ENCODE results near the gene ENGASE. TPM values are rescaled to one million over a fixed set of nuclear protein-coding genes. Genes with fewer than 3 reads are reported as not detected.

Gene ENGASE
- total RNA-seq, 1 experiment from 2014 or later: 13.9 TPM

GRCh38 chr17:79083191-79083971 lies 8.8 kb downstream of the ENGASE start:
- Histone ChIP-seq H3K27ac (no peak overlapping the region), H3K27me3 (replicated peaks) (no peaks in the 10 kb centered on the region), H3K36me3 (peaks cover 84% of the 10 kb centered on the region), H3K4me1 (replicated peaks) (no peaks in the 10 kb centered on the region), H3K4me3 (no peak overlapping the region), H3K9me3 (replicated peaks) (no peaks in the 10 kb centered on the region)
- no peak for DNase-seq (ENCODE audit: low read depth in 1 of 2, low spot score in 2 of 2)

DNA sequence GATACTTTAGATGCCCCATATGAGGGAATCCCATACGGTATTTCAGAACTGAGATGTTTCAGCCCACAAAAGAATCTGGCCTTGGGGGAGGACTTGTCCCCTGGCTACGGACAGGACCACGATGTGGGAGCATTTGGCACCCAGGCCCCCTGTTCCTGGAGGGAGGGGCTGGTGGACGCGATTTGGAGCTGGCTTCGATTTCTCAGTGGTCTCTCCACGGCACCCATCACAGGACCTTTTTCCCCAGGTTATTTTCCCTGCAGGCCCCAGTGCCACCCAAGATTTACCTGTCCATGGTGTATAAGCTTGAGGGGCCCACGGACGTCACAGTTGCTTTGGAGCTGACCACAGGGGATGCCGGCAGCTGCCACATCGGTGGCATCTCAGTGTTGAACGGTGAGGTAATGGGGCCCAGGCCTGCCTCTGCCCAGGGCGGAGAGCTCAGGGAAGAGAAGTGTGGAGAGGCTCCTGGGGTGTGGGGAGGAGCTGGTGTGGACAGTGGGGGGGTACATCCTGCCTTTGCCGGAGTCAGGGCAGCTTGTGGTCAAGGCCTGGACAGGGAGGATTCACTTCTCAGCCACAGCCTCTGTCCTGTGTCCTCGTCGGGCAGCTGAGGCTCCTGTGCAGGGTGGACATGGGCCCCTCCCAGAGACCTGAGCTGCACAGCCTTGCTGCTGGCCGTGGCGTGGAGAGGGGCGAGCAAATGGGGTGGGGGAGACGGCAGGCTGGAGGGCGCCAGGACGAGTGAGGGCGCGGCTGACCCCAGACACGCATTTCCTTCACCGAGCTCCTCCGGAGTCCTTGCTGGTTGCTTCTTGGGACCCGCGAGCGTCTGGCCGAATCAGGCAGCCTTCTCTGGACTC lies 9.9 kb downstream of the ENGASE start:
- no peaks in the 10 kb centered on the region for H3K27me3 ChIP-seq (replicated peaks)
- no peak for DNase-seq (ENCODE audit: low read depth in 1 of 2, low spot score in 2 of 2)
- H3K4me3 ChIP-seq: no peak overlapping the region
- H3K36me3 ChIP-seq: peaks cover 72% of the 10 kb centered on the region
- H3K4me1 ChIP-seq (replicated peaks): no peaks in the 10 kb centered on the region
- H3K27ac ChIP-seq: no peak overlapping the region
- no peaks in the 10 kb centered on the region for H3K9me3 ChIP-seq (replicated peaks)

DNA sequence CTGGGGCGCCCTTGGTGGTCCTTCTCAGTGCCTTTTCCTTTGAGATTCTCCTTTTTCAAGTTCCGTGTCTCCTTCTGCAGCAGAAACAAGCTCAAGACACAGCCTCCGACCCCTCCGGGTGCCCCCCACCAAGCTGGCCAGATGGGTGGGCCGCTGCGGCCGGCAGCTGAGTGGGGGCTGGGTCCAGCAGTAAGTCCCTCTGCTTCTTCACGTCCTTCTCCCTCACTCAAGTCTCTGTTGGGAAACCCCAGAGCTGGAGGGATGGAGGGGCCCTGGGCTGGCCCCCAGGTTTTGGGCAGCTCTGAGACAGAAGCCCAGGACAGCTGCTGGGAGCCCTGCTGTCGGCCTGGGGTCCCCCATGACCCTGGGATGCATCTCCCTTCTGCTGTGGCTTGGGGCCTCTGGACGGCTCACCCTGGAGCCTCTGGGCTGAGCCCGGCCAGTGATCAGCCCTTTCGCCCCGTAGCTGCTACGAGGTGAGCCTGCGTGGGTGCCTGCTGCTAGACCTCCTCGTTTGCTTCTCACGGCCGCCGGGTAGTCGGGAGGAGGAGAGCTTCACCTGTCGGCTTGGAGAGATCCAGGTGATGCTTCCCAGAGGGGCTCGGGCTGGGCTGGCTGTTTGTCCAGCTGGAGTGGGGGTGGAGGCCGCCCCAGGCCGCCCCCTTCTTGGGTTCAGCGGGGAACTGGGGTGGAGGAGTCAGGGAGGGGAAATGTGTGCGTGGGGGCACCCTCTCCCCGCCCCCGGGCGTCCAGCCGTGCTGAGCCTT lies 10.7 kb downstream of the ENGASE start:
- Histone ChIP-seq H3K27ac (no peak overlapping the region), H3K4me1 (replicated peaks) (no peaks in the 10 kb centered on the region), H3K36me3 (peaks cover 64% of the 10 kb centered on the region), H3K9me3 (replicated peaks) (no peaks in the 10 kb centered on the region), H3K4me3 (no peak overlapping the region), H3K27me3 (replicated peaks) (no peaks in the 10 kb centered on the region; the same call in 1 of the 2 replicates)
- DNase-seq (ENCODE audit: low read depth in 1 of 2, low spot score in 2 of 2): no peak

GRCh38 chr17:79085921-79086551 lies 11.4 kb downstream of the ENGASE start:
- Histone ChIP-seq H3K4me3 (no peak overlapping the region), H3K27me3 (replicated peaks) (peaks cover 3% of the 10 kb centered on the region), H3K36me3 (peaks cover 59% of the 10 kb centered on the region), H3K27ac (no peak overlapping the region), H3K9me3 (replicated peaks) (no peaks in the 10 kb centered on the region), H3K4me1 (replicated peaks) (no peaks in the 10 kb centered on the region)
- DNase-seq (ENCODE audit: low read depth in 1 of 2, low spot score in 2 of 2): no peak

GRCh38 chr17:79086609-79087427 lies 12.2 kb downstream of the ENGASE start:
- Histone ChIP-seq H3K36me3 (peaks cover 53% of the 10 kb centered on the region), H3K27me3 (replicated peaks) (peaks cover 7% of the 10 kb centered on the region), H3K4me1 (replicated peaks) (no peaks in the 10 kb centered on the region), H3K4me3 (no peak overlapping the region), H3K9me3 (replicated peaks) (no peaks in the 10 kb centered on the region), H3K27ac (no peak overlapping the region)
- DNase-seq (ENCODE audit: low read depth in 1 of 2, low spot score in 2 of 2): no peak

- Histone ChIP-seq H3K4me3 (no peak overlapping the region), H3K36me3 (peaks cover 46% of the 10 kb centered on the region), H3K9me3 (replicated peaks) (no peaks in the 10 kb centered on the region), H3K27ac (no peak overlapping the region), H3K27me3 (replicated peaks) (peaks cover 7% of the 10 kb centered on the region), H3K4me1 (replicated peaks) (no peaks in the 10 kb centered on the region)
- peak; percentile 72 to 80 for DNase-seq (ENCODE audit: low read depth in 1 of 2, low spot score in 2 of 2)
Observed at GRCh38 chr17:79087428-79088143, 13.0 kb downstream of the ENGASE start.

GRCh38 chr17:79088247-79088996 lies 13.8 kb downstream of the ENGASE start:
- Histone ChIP-seq H3K9me3 (replicated peaks) (no peaks in the 10 kb centered on the region), H3K36me3 (peaks cover 37% of the 10 kb centered on the region), H3K27ac (no peak overlapping the region), H3K4me3 (no peak overlapping the region), H3K4me1 (replicated peaks) (no peaks in the 10 kb centered on the region), H3K27me3 (replicated peaks) (peaks cover 15% of the 10 kb centered on the region)
- no peak for DNase-seq (ENCODE audit: low read depth in 1 of 2, low spot score in 2 of 2)

- no peak overlapping the region for H3K4me3 ChIP-seq
- DNase-seq (ENCODE audit: low read depth in 1 of 2, low spot score in 2 of 2): no peak
- H3K27me3 ChIP-seq (replicated peaks): peaks cover 20% of the 10 kb centered on the region
- H3K27ac ChIP-seq: no peak overlapping the region
- no peaks in the 10 kb centered on the region for H3K9me3 ChIP-seq (replicated peaks)
- peaks cover 32% of the 10 kb centered on the region for H3K36me3 ChIP-seq
- no peaks in the 10 kb centered on the region for H3K4me1 ChIP-seq (replicated peaks)
Observed at GRCh38 chr17:79088997-79089328, 14.3 kb downstream of the ENGASE start.

DNA sequence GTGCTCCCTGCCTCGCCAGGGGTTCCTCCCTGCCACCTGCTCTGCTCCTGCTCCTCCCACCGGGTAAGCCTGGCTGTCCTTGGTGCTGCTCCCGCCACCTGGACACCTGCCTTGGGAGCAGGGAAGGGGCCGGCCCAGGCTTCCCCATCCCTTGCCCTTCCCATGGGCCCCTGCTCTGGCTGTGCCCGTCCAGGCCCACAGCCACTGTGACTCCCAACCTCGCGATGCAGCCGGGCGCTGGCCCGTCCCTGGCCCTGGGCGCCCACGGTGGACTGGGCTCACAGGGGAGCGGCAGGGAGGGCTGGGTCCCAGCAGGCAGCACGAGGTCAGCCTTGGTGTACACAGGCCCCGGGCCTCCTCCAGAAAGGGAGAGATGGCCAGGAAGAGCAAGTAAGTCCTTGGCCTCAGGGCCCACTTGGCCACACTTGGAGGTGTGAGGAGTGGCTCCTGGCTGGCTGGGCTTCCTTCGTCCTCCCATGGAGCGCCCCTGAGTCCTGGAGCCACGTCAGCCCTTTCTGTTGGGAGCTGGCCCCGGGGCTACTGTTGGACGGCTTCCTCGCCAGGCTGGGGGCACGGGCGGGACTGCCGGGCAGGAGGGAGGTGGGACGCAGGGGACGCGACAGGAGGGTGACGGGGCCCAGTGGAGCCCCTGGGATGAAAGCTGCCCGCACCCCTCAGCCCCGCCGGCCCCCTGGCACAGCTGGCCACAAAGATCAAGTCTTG lies 15.3 kb downstream of the ENGASE start:
- no peaks in the 10 kb centered on the region for H3K9me3 ChIP-seq (replicated peaks)
- no peak for DNase-seq (ENCODE audit: low read depth in 1 of 2, low spot score in 2 of 2)

GRCh38 chr17:79090443-79091225 lies 16.0 kb downstream of the ENGASE start:
- Histone ChIP-seq H3K36me3 (peaks cover 17% of the 10 kb centered on the region), H3K4me3 (no peak overlapping the region), H3K9me3 (replicated peaks) (no peaks in the 10 kb centered on the region), H3K27me3 (replicated peaks) (peaks cover 34% of the 10 kb centered on the region), H3K27ac (no peak overlapping the region), H3K4me1 (replicated peaks) (no peaks in the 10 kb centered on the region)
- DNase-seq (ENCODE audit: low read depth in 1 of 2, low spot score in 2 of 2): no peak

More for the DNA sequence above, 15.3 kb downstream of the ENGASE start:
- Histone ChIP-seq H3K4me3 (no peak overlapping the region), H3K27ac (no peak overlapping the region), H3K27me3 (replicated peaks) (peaks cover 27% of the 10 kb centered on the region), H3K36me3 (peaks cover 25% of the 10 kb centered on the region), H3K4me1 (replicated peaks) (no peaks in the 10 kb centered on the region)

DNA sequence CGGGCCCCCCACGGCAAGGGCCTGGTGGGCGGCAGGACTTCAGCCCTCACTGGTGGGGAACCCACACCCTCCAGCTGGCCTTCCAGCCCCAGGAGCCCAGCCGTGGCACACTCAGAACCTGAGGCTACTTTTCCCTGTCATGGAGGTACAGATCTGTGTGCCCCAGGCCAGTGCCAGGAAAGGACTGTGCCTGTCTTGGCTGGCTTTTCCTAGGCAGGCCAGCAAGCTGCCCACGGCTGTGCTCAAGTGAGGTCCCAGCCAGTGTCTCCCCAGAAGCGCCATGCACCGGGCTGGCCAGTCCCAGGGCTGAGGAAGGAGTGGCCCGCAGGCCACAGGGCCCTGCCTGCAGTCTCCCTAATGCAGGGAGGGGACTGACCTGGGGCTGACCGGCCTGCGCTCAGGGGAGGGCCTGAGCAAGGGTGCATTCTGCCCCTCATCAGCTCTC lies 16.6 kb downstream of the ENGASE start:
- no peak for DNase-seq (ENCODE audit: low read depth in 1 of 2, low spot score in 2 of 2)
- H3K27ac ChIP-seq: no peak overlapping the region
- no peaks in the 10 kb centered on the region for H3K9me3 ChIP-seq (replicated peaks)
- no peaks in the 10 kb centered on the region for H3K4me1 ChIP-seq (replicated peaks)
- no peak overlapping the region for H3K4me3 ChIP-seq
- H3K36me3 ChIP-seq: peaks cover 12% of the 10 kb centered on the region
- peaks cover 40% of the 10 kb centered on the region for H3K27me3 ChIP-seq (replicated peaks)

Measured in SJSA1 (cell line).